ENCODE data around the gene DAZAP1.

- TF ChIP-seq CTCF (IDR thresholded peaks at IDR 0.05) (no peak), POLR2AphosphoS5 (IDR thresholded peaks at IDR 0.05) (no peak), POLR2A (IDR thresholded peaks at IDR 0.05) (no peak)
These were observed 39.5 kb downstream of the DAZAP1 start for GRCh38 chr19:1446713-1447481.

All from breast epithelium (tissue), 3 donors.